GM21576 (cell line): ENCODE results near the gene CSTPP1.
A peak's percentile ranks its signal among the peaks of the same experiment; 100 is the strongest.

Experiments used
- ATAC-seq: cut with Tn5 transposase; IDR thresholded peaks from one replicate; pipeline ENCODE4 v1.9.1; 2021; ENCODE audit warnings: mild to moderate bottlenecking, moderate library complexity; ENCODE audit not compliant: unreplicated experiment

CSTPP1 gene

GRCh38 chr11:46936138-46937110 is at the start of gene CSTPP1:
TSS of gene CSTPP1 (plus strand) at chr11:46936761. CDS start at chr11:46936806, 45 bp downstream.
- peak; percentile 93 for ATAC-seq

GRCh38 chr11:46888636-46889035 is 47.9 kb upstream of the CSTPP1 start:
- ATAC-seq: no peak

GRCh38 chr11:46889251-46889650 is 47.3 kb upstream of the CSTPP1 start:
- no peak for ATAC-seq

GRCh38 chr11:46889689-46890475 is 46.7 kb upstream of the CSTPP1 start:
- no peak for ATAC-seq

- ATAC-seq: no peak
Observed at GRCh38 chr11:46890665-46891064, 45.9 kb upstream of the CSTPP1 start.

- ATAC-seq: no peak
Observed at GRCh38 chr11:46892109-46892508, 44.5 kb upstream of the CSTPP1 start.

- no peak for ATAC-seq
Observed at GRCh38 chr11:46892838-46893237, 43.7 kb upstream of the CSTPP1 start.

GRCh38 chr11:46894506-46894905 is 42.1 kb upstream of the CSTPP1 start:
- no peak for ATAC-seq

- no peak for ATAC-seq
Observed at GRCh38 chr11:46894961-46895360, 41.6 kb upstream of the CSTPP1 start.

- ATAC-seq: no peak
Observed at GRCh38 chr11:46895821-46896220, 40.7 kb upstream of the CSTPP1 start.

- no peak for ATAC-seq
Observed at GRCh38 chr11:46896719-46897406, 39.7 kb upstream of the CSTPP1 start.

GRCh38 chr11:46898396-46899095 is 38.0 kb upstream of the CSTPP1 start:
- no peak for ATAC-seq

- no peak for ATAC-seq
Observed at GRCh38 chr11:46899501-46900025, 37.0 kb upstream of the CSTPP1 start.

GRCh38 chr11:46900091-46900746 is 36.3 kb upstream of the CSTPP1 start:
- ATAC-seq: no peak

- no peak for ATAC-seq
Observed at GRCh38 chr11:46901156-46901555, 35.4 kb upstream of the CSTPP1 start.

GRCh38 chr11:46902694-46903093 is 33.9 kb upstream of the CSTPP1 start:
- ATAC-seq: no peak

- no peak for ATAC-seq
Observed at GRCh38 chr11:46903846-46904245, 32.7 kb upstream of the CSTPP1 start.

- ATAC-seq: no peak
Observed at GRCh38 chr11:46905806-46906205, 30.8 kb upstream of the CSTPP1 start.

- ATAC-seq: no peak
Observed at GRCh38 chr11:46906609-46907041, 29.9 kb upstream of the CSTPP1 start.

GRCh38 chr11:46907606-46908005 is 29.0 kb upstream of the CSTPP1 start:
- no peak for ATAC-seq
